GM18909 (cell line): ENCODE data around the gene CNOT6.

Experiments used
- ATAC-seq: cut with Tn5 transposase; IDR thresholded peaks from one replicate; pipeline ENCODE4 v1.9.1; 2021; ENCODE audit warnings: mild to moderate bottlenecking; ENCODE audit not compliant: unreplicated experiment, poor library complexity

Gene CNOT6

DNA sequence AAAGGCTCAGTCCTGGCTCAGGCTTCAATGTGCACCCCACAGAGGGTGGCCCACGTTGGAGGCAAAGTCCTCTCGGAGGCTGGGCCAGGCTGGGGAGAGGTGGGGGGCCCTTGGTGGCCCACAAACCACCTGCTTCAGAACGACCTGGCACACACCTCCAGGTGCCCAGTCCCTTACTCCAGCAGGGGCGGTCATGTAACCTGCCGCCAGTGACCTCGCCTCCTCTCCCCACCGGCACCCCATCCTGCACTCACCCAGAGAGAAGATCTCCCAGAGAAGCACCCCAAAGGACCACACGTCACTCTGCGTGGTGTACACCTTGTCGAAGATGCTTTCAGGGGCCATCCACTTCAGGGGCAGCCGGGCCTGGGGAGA, 119.6 kb downstream of the CNOT6 start:
- no peak for ATAC-seq

DNA sequence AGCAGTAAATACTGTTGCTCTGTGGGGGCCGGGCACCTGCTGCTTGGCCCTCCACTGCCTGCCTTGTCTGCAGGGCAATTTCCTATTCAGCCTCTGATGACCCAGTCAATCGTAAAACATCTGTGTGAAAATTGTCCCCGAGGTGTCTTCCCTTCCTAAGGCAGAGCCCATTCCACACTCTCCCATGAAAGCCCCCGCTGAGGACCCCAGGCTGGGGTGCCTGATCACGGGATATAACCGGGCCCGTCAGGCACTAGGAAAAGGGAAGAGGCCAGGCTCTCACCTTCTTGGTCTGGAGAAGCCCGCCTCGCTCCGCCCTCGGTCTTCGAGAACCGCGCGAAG, 124.3 kb downstream of the CNOT6 start:
- ATAC-seq, result no peak

DNA sequence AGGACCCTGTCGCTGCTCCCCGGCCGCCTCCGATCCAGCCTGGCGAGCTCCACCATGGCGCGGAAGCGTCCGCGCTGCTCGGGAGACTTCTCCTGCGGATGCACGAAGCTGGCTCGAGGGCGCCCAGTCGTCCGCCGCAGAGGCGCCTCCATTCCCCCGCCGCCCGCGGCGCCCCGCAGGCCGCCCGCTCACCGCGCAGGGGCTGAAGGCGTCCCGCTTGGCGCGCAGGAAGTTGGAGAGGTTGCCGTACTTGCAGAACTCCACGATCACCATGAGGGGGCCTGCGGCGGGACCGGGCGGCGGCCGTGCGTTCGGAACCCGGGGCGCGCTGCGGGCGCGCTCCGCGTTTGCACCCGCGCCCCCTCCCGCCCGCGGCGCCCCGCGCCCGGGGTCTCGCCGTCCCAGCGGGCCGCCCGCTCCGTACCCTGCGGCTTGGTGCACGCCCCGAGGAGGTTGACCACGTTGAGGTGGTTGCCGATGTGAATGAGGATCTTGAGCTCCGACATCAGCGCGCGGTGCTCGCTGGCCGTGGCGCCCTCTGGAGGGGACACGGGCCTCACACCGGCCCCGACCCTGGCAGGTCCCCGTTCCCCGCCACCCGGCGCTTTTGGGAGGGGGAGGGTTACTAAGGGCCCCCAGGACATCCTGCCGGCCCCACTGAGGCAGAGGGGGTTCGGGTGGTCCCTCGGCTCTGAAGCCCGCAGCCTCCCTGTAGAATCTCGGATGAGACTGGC, 124.8 kb downstream of the CNOT6 start:
- ATAC-seq, result no peak

DNA sequence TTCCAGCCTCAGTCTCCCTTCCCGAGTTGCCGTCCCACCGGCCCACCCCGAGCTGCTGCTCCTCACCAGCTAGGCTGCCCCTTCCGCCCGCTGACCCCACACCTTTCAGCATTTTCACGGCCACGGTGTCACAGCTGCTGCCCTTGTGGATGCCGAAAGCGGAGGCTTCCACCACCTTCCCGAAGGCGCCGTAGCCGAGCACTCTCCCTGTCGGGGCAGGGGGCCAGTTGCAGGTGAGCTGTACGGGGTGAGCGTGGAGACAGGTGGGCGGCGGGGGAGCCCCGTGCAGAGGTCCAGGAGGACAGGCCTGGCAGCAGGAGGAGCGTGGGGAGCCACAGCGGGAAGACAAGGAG, 125.4 kb downstream of the CNOT6 start:
- no peak for ATAC-seq

DNA sequence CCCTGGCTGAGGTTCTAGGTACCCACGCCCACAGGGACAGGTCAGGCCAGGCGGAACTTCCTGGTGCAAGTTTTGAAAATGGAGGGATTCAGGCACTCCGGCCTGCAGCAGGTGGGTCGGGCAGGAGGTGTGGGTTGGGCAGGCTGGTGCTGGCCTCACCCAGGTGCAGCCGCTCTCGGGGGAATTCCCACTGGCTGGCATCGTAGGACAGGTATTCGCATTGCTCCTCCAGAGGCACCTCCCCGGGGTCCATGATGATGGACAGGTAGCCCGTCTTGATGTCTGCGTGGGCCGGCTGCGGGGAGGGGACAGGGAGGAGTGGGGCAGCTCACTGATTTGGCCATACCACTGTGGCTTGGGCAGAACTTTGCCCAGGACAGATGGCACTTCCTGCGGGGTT, 125.8 kb downstream of the CNOT6 start:
- ATAC-seq, result no peak

DNA sequence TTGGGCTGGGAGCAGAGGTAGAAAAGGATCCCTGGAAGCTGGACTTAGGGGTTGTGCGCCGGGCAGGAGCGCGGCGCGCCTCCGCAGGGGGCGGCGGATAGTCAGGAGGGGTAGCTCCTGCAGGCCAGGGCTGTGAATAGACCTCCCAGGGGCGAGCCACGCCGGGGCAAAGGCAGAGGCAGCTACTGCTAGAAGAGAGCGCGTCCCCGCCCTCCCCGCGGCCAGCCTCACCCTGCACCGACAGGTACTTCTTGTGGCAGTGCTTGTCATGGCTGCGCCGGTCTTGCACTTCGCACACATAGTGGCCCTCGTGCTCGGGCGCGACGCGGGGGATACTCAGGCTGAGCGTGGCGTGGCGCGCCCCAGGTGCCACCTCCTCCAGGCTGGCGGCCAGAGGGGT, 127.1 kb downstream of the CNOT6 start:
- no peak for ATAC-seq

DNA sequence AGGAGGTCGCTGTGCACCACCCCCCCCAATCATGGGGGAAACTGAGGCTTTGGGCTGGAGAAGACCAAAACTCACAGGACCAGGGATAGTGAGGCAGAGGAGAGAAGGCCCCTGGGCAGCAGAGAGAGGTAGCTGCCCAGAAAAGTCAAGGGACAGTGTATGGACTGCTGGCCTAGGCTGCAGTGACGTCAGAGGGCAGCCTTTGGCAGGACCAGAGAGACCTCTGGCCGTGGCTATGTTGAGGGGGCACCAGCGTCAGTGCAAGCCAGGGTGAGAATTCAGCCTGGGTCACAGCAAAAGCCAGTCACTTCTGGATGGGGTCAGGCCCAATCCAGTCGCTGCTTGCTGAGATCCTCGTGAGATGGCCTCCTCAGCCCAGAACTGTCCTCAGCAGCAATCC, 128.7 kb downstream of the CNOT6 start:
- ATAC-seq, result no peak

DNA sequence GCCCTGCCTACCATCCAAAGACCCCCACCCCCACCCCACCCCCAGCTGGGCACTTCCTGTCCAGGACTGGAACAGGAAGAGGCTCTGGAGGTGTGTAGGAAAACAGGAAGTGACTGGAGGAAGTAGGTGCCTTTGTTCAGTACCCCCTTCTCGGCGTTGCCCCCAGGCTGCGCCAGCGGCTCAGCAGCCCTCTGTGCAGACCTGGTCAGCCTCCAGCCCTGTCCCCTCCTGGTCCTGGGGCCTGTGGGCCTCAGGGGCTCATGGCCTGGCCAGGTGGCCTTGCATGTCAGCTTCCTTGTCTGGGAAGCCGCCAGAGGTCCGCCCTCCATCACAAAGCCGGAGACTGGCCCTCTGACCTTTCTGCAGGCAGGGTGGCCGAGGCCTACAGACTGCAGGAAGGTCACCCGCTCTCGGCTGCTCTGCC, 129.2 kb downstream of the CNOT6 start:
- no peak for ATAC-seq

DNA sequence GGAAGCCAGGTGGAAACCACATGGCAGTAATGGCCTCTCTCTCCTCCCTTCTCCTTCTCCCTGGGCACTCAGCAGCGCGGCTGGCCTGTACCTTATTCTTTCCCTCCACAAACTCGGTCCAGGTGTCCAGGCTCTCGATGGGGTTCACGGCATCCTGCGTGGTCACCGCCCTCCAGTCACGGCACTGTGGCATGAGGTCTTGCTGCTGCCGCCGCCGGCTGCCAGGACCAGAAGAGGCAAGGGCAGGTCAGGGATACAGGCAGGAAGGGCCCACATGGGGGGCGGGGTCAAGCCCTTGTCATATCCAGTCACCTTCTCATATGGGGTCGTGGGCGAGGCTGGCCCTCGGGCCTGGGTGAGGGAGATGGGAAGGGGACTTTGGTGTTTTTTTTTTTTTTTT, 129.7 kb downstream of the CNOT6 start:
- ATAC-seq, result no peak

DNA sequence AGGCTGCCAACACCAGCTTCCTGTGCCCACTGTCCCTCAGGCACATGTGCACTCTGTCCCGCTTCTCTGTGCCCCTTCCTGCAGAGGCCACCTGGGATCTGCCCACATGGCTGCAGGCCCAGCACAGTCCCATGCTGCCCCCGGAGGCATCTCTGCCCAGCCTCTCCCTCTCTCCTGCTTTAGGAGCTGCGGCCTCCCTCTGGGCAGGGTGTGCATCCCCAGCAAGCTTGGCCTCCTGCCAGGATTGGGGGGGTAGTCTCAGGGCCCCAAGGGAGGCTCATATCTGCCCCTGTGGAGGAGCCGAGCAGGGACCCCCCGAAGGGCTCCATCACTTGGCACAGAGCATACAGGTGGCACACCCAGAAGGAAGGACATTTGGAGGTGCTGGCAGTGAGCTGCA, 130.4 kb downstream of the CNOT6 start:
- no peak for ATAC-seq

DNA sequence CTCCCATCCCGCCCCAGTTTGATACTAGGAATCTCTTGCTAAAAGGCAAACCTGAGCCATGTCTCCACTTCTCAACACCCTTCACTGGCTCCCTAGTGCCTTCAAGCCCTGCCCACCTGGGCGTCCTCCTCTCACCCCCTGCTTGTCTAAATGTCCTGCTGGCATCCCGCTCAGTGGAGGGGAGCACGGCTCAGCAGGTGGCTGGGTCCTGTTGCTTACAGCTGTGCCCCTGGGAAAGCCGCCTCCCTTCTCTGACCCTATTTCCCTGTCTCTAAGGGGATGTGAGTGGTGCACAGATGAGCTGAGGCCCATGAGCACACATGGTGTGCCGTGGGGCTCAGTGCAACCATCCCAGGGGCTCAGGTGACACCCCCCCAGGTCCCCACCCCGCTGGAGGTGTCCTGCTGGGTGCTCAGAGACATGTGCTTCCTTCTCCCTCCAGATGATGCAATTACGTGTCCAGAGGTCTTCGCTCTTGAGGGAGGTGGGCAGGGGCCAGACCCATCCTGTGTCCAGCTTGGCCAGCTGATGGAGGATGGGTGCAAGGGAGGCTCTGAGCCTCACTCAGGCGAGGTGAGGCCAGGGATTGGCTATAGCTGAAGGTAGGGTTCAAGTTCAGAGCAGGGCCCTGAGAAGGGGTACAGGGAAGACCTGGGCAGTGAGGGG, 131.1 kb downstream of the CNOT6 start:
- ATAC-seq, result no peak

DNA sequence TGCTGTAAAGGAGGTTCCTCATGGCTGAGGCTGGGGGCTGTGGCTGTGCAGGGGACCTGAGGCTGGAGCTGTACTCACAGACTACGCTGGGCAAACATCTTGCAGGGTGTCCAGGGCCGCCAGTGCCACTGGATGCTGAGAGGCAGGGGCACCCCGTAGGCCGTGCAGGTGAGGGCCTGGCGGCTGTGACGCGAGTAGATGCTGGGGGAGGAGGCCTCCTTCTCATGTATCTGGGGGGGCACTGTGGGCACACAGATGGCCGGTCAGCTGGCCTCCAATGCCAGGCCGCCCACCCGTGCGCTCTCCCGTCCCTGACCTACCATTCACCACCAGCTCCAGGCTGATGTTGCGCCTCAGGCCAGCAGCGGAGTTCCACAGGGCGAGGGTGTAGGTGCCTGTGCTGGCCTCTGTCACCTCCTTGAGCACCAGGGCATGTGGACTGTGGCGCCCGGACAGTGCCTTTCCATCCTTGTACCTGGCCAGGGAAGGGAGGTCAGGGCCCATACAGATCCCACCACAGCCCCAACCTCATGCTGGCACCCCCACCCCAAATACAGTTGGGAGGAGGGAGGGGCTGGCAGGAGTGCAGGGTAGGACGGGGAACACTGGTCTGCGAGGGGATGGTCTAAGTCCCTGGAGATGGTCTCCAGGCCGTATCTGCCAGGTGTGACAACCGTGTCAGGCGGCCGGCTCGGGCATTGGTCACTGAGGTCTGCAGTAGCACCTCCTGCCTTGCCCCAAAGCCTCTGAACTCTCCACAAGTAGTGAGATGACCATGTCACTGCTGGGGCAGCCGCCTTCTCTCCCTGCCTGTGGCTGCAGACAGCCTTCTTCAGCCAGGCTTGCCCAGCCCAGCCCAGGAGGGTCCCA, 131.8 kb downstream of the CNOT6 start:
- ATAC-seq, result no peak

DNA sequence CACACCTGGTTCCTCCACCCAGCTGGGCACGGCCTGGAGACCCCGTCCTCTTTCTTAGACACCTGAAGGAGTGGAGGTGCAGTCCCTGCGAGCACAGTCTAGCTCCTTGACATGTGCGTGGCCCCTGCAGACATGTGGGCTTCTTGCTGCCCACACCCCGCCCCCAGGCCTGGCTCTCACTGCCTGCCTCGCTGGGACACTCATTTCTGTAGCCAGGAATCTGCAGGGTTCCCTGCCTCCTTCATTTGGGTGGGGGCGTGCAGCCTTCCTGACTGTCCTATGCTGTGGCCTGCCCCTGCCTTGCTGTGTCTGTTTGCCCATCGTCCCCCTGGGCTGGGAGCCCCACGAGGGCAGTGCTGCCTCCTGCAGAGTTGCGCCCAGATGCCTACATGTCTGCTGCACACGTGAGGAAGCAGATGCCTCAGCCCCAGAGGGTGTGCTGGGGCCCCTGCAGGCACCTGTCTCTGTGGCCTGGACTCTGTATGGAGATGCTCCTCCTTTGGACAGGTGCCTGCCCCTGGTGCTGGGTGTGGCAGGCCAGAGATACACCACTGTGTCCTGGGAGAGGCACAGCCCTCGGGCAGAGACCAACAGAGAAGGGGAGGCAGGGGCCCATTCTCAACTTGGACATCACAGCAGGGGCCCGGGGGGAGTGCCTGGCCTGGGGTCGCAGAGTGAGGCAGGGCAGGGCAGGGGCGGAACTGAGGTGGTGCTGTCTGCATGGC, 132.6 kb downstream of the CNOT6 start:
- no peak for ATAC-seq

DNA sequence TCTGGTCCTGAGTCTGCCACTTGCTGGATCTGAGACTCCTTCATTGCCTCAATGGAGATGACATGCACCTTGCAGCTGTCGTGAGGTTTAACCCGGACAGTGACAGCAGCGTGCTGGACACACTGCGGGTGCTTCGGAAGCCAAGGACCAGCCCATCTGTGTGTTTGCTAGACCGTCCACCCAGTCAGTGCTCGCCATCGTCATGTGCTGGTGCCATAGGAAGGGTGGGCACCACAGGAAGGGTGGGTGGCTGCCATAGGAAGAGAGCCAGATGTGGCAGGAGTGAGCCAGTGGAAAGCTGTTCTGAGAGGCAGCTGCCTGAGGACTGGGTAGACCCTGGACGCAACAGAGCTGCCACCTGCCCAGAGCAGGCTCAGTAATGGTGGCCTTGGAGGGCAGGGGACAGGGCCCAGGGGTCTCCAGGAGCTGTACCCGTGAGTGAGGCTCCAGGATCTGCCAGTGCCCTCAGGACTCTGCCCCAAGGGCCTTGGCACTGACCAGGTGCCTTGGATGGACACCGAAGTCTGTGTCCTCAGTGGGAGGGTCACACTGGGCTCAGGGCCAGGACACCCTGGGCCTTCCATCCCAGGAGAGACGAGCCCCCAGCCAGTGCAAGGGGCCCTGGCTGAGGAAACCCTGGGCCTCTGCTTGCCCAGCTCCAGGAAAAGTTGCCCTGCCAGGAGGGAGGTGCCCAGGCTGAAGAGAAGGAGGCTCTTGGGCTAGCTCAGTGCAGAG, 133.4 kb downstream of the CNOT6 start:
- ATAC-seq, result no peak
